GM18498 (cell line): ENCODE measurements around the gene SP5.
"Not testable (repeated sequence)": the region's sequence is repeated elsewhere in the genome, so short reads cannot be mapped to it uniquely, and the experiment has no call there.

Source experiments
- ATAC-seq: cut with Tn5 transposase; IDR thresholded peaks from one replicate; pipeline ENCODE4 v1.9.1; 2021; ENCODE audit warnings: mild to moderate bottlenecking, moderate library complexity; ENCODE audit not compliant: unreplicated experiment

The SP5 gene

GRCh38 chr2:170737406-170737805 is 22.3 kb downstream of the SP5 start:
- ATAC-seq, result no peak

- no peak for ATAC-seq
These were observed 22.7 kb downstream of the SP5 start for GRCh38 chr2:170737821-170738220.

- no peak for ATAC-seq
These were observed 23.9 kb downstream of the SP5 start for GRCh38 chr2:170739048-170739447.

- ATAC-seq, result no peak
These were observed 24.4 kb downstream of the SP5 start for GRCh38 chr2:170739507-170740046.

GRCh38 chr2:170740660-170741059 is 25.5 kb downstream of the SP5 start:
- ATAC-seq, result no peak

GRCh38 chr2:170742000-170742399 is 26.9 kb downstream of the SP5 start:
- no peak for ATAC-seq

- no peak for ATAC-seq
These were observed 27.9 kb downstream of the SP5 start for GRCh38 chr2:170742896-170743529.

GRCh38 chr2:170743530-170744239 is 28.5 kb downstream of the SP5 start:
- ATAC-seq, result no peak

- no peak for ATAC-seq
These were observed 29.3 kb downstream of the SP5 start for GRCh38 chr2:170744248-170745002.

- no peak for ATAC-seq
These were observed 30.2 kb downstream of the SP5 start for GRCh38 chr2:170745305-170745704.

- ATAC-seq, result no peak
These were observed 32.8 kb downstream of the SP5 start for GRCh38 chr2:170747921-170748320.

GRCh38 chr2:170751555-170751954 is 36.4 kb downstream of the SP5 start:
- not testable (repeated sequence) for ATAC-seq

- no peak for ATAC-seq
These were observed 46.4 kb downstream of the SP5 start for GRCh38 chr2:170761572-170761971.

GRCh38 chr2:170762760-170763159 is 47.6 kb downstream of the SP5 start:
- no peak for ATAC-seq

- no peak for ATAC-seq
These were observed 48.1 kb downstream of the SP5 start for GRCh38 chr2:170763232-170763631.

GRCh38 chr2:170764880-170765261 is 49.7 kb downstream of the SP5 start:
- ATAC-seq, result no peak

GRCh38 chr2:170766693-170767092 is 51.6 kb downstream of the SP5 start:
- ATAC-seq, result no peak
